ENCODE measurements around the gene P3R3URF.

The P3R3URF gene

DNA sequence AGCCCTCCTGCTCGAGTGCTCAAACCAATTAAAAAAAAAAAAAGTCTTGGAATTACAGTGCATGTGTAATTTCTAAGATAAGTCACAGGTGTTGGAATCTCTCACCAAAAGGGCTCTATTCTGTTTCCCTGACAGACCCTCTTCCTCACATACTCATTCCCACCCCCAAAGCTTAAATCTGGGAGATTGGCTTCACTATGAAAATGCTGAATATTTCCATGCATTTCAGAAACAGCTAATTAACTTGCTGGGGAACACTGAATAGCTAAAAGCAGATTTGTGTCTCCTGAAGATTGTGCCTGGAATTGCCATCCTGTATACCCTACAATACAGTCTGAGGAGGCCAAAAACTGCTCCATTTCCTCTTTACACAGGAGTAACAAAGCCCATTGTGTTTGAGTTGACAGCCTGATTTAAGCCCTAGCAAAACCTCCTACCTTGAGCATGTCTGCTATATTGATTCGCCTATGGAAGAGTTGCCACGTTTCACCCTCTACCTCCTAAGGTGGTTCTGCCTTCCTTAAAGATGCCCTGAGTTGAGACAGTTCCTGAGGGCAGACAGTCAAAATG, 42.4 kb downstream of the P3R3URF start:
- no peak for ATAC-seq
- TF ChIP-seq SNAI2 (CRISPR knock-in tag; IDR thresholded peaks at IDR 0.05) (no peak), GLIS3 (CRISPR knock-in tag; IDR thresholded peaks at IDR 0.05) (no peak), ARNTL (CRISPR knock-in tag; IDR thresholded peaks at IDR 0.05; ENCODE audit: borderline replicate concordance, low read depth) (no peak), ISL1 (CRISPR knock-in tag; IDR thresholded peaks at IDR 0.05) (no peak), ESRRG (CRISPR knock-in tag; IDR thresholded peaks at IDR 0.05) (no peak), CSDC2 (CRISPR knock-in tag; IDR thresholded peaks at IDR 0.05) (no peak), ZFP30 (CRISPR knock-in tag; IDR thresholded peaks at IDR 0.05) (no peak), TOX (CRISPR knock-in tag; IDR thresholded peaks at IDR 0.05; ENCODE audit: borderline replicate concordance) (no peak), BACH2 (CRISPR knock-in tag; IDR thresholded peaks at IDR 0.05; ENCODE audit: borderline replicate concordance) (no peak), ZNF70 (CRISPR knock-in tag; IDR thresholded peaks at IDR 0.05) (no peak), ZNF565 (CRISPR knock-in tag; conservative IDR thresholded peaks at IDR 0.05; ENCODE audit: low read depth) (no peak), ZC3H10 (CRISPR knock-in tag; IDR thresholded peaks at IDR 0.05) (no peak), PPARA (CRISPR knock-in tag; IDR thresholded peaks at IDR 0.05; ENCODE audit: borderline replicate concordance) (no peak), PATZ1 (CRISPR knock-in tag; IDR thresholded peaks at IDR 0.05; ENCODE audit: borderline replicate concordance) (no peak), OSR1 (CRISPR knock-in tag; IDR thresholded peaks at IDR 0.05) (no peak), ZFP3 (CRISPR knock-in tag; IDR thresholded peaks at IDR 0.05) (no peak), ZNF8 (CRISPR knock-in tag; IDR thresholded peaks at IDR 0.05) (no peak)
- TF ChIP-seq, protein P1, sequence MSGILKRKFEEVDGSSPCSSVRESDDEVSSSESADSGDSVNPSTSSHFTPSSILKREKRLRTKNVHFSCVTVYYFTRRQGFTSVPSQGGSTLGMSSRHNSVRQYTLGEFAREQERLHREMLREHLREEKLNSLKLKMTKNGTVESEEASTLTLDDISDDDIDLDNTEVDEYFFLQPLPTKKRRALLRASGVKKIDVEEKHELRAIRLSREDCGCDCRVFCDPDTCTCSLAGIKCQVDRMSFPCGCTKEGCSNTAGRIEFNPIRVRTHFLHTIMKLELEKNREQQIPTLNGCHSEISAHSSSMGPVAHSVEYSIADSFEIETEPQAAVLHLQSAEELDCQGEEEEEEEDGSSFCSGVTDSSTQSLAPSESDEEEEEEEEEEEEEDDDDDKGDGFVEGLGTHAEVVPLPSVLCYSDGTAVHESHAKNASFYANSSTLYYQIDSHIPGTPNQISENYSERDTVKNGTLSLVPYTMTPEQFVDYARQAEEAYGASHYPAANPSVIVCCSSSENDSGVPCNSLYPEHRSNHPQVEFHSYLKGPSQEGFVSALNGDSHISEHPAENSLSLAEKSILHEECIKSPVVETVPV (CRISPR knock-in tag; IDR thresholded peaks at IDR 0.05): no peak
- TF ChIP-seq, protein P2, sequence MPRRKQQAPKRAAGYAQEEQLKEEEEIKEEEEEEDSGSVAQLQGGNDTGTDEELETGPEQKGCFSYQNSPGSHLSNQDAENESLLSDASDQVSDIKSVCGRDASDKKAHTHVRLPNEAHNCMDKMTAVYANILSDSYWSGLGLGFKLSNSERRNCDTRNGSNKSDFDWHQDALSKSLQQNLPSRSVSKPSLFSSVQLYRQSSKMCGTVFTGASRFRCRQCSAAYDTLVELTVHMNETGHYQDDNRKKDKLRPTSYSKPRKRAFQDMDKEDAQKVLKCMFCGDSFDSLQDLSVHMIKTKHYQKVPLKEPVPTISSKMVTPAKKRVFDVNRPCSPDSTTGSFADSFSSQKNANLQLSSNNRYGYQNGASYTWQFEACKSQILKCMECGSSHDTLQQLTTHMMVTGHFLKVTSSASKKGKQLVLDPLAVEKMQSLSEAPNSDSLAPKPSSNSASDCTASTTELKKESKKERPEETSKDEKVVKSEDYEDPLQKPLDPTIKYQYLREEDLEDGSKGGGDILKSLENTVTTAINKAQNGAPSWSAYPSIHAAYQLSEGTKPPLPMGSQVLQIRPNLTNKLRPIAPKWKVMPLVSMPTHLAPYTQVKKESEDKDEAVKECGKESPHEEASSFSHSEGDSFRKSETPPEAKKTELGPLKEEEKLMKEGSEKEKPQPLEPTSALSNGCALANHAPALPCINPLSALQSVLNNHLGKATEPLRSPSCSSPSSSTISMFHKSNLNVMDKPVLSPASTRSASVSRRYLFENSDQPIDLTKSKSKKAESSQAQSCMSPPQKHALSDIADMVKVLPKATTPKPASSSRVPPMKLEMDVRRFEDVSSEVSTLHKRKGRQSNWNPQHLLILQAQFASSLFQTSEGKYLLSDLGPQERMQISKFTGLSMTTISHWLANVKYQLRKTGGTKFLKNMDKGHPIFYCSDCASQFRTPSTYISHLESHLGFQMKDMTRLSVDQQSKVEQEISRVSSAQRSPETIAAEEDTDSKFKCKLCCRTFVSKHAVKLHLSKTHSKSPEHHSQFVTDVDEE (CRISPR knock-in tag; IDR thresholded peaks at IDR 0.05): no peak
- TF ChIP-seq, protein P3, sequence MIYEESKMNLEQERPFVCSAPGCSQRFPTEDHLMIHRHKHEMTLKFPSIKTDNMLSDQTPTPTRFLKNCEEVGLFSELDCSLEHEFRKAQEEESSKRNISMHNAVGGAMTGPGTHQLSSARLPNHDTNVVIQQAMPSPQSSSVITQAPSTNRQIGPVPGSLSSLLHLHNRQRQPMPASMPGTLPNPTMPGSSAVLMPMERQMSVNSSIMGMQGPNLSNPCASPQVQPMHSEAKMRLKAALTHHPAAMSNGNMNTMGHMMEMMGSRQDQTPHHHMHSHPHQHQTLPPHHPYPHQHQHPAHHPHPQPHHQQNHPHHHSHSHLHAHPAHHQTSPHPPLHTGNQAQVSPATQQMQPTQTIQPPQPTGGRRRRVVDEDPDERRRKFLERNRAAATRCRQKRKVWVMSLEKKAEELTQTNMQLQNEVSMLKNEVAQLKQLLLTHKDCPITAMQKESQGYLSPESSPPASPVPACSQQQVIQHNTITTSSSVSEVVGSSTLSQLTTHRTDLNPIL (CRISPR knock-in tag; IDR thresholded peaks at IDR 0.05; ENCODE audit: low read depth): no peak

- TF ChIP-seq GLIS3 (CRISPR knock-in tag; IDR thresholded peaks at IDR 0.05) (no peak), ZNF565 (CRISPR knock-in tag; conservative IDR thresholded peaks at IDR 0.05; ENCODE audit: low read depth) (no peak)
- TF ChIP-seq, protein P3 (CRISPR knock-in tag; IDR thresholded peaks at IDR 0.05; ENCODE audit: low read depth): no peak
- peak; percentile 70 for ATAC-seq
Measured at GRCh38 chr1:46133181-46133658, 43.1 kb downstream of the P3R3URF start.

DNA sequence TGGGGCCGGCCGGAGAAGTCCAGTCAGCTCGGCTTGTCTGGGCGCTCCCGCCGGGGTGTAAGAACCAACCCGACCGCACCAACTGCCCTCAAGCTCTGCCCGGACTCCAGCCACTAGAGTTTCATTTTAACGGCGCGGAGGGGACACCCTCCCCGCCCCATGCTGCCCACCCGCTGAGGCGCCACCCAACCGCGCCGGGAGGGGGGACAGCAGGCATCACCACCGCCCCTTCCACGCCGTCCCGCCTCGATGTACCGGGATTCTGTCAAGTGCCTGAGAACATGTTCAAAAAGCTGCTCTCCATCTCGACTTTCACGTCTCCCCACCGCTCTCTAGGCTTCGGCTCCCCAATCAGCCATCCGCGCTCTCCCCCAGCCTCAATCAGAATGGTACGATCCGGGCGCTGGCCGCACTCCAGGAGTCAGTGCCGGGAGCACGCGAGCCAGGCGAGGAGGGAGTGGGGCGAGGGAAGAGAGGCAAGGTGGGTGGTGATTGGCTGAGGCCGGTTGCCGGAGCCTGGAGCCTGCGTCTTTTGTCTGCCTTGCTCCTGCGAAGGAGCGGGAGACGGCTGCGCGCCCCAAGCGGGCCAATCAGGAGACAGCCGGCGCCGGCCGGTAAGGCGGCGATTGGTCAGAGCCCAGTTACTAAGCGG, 43.6 kb downstream of the P3R3URF start, which contains the start of gene PIK3R3:
Gene PIK3R3 (minus strand): TSS at position 101 of the 652 bp plus-strand sequence. CDS start 677 bp downstream, outside the sequence.
- no peak for TF ChIP-seq OSR1 (CRISPR knock-in tag; IDR thresholded peaks at IDR 0.05)
- TF ChIP-seq, protein P3 (CRISPR knock-in tag; IDR thresholded peaks at IDR 0.05; ENCODE audit: low read depth): no peak
- TF ChIP-seq RARB (CRISPR knock-in tag; IDR thresholded peaks at IDR 0.05): 0 out of 2 replicates have a peak, but pooled peaks have one; percentile 24
- no peak; the same call in 1 of the 2 replicates for TF ChIP-seq TOX (CRISPR knock-in tag; IDR thresholded peaks at IDR 0.05; ENCODE audit: borderline replicate concordance)
- no peak for TF ChIP-seq BACH2 (CRISPR knock-in tag; IDR thresholded peaks at IDR 0.05; ENCODE audit: borderline replicate concordance)
- TF ChIP-seq ESRRG (CRISPR knock-in tag; IDR thresholded peaks at IDR 0.05): no peak
- TF ChIP-seq ZFP30 (CRISPR knock-in tag; IDR thresholded peaks at IDR 0.05): no peak
- TF ChIP-seq SNAI2 (CRISPR knock-in tag; IDR thresholded peaks at IDR 0.05): no peak
- no peak for TF ChIP-seq ZNF8 (CRISPR knock-in tag; IDR thresholded peaks at IDR 0.05)
- TF ChIP-seq, protein P4, sequence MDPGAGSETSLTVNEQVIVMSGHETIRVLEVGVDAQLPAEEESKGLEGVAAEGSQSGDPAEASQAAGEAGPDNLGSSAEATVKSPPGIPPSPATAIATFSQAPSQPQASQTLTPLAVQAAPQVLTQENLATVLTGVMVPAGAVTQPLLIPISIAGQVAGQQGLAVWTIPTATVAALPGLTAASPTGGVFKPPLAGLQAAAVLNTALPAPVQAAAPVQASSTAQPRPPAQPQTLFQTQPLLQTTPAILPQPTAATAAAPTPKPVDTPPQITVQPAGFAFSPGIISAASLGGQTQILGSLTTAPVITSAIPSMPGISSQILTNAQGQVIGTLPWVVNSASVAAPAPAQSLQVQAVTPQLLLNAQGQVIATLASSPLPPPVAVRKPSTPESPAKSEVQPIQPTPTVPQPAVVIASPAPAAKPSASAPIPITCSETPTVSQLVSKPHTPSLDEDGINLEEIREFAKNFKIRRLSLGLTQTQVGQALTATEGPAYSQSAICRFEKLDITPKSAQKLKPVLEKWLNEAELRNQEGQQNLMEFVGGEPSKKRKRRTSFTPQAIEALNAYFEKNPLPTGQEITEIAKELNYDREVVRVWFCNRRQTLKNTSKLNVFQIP (CRISPR knock-in tag; IDR thresholded peaks at IDR 0.05; ENCODE audit: borderline replicate concordance, low read depth): 0 out of 2 replicates have a peak, but pooled peaks have one; percentile 46
- ATAC-seq: peak; percentile 95

All from SK-N-SH treated with all-trans-retinoic acid at 6 μM for 48 hours (cell line).